Spinal cord (tissue), 10 donors: Measurements from ENCODE around the gene NDEL1. TPM values are rescaled to one million over a fixed set of nuclear protein-coding genes. Genes with fewer than 3 reads are reported as not detected.
A peak's percentile ranks its signal among the peaks of the same experiment; 100 is the strongest.

Source experiments
- DNase-seq, 6 donors: peaks; one replicate each; pipeline versions ENCODE4 v3.0.0 to v3.0.0-alpha.2; 2013 to 2015; ENCODE audit warnings: low spot score in 6 of 6, low read depth in 4 of 6
- H3K27ac ChIP-seq: one replicate; pipeline ENCODE4 v1.5.1; 2013; ENCODE audit warnings: low read depth, low read length, control low read depth
- H3K27me3 ChIP-seq: one replicate; pipeline ENCODE4 v1.6.1; 2013; ENCODE audit warnings: low read length; ENCODE audit not compliant: control insufficient read depth, insufficient read depth
- H3K36me3 ChIP-seq: one replicate; pipeline ENCODE4 v1.6.1; 2013; ENCODE audit warnings: low read length; ENCODE audit not compliant: control insufficient read depth, insufficient read depth
- H3K4me1 ChIP-seq: one replicate; pipeline ENCODE4 v1.6.1; 2013; ENCODE audit warnings: low read length; ENCODE audit not compliant: control insufficient read depth, insufficient read depth
- H3K4me3 ChIP-seq: one replicate; pipeline ENCODE4 v1.5.1; 2013; ENCODE audit warnings: low read depth, low read length, control low read depth
- H3K9me3 ChIP-seq: one replicate; pipeline ENCODE4 v1.6.1; 2013; ENCODE audit warnings: low read length; ENCODE audit not compliant: control insufficient read depth, insufficient read depth
- WGBS: methylation state at CpG from one replicate; pipeline ENCODE4 v1.1.5; 2013; ENCODE audit warnings: missing lambda C conversion rate; ENCODE audit not compliant: insufficient coverage; 5-methylcytosine and 5-hydroxymethylcytosine counted together
- polyA plus RNA-seq, 2 donors: library from polyadenylated mRNA; unstranded; fragments of 120-200 nt; gene quantifications; one replicate each; pipeline ENCODE4 v1.2.1, GENCODE V29; 2013; ENCODE audit not compliant: insufficient read length in 2 of 2
- total RNA-seq, 2 donors: library from RNA; depleted of rRNA in 1 of 2; stranded (reverse); fragments of 120-200 nt in 1 of 2; fragments of >200 nt in 1 of 2; gene quantifications; one replicate each; pipeline versions ENCODE4 v1.2.3 to v1.2.4, GENCODE V29; 2013 to 2014
- donor health status: healthy.

Gene NDEL1
- total and polyA plus RNA-seq, 4 donors: 30.7 to 48.9 (median 47.1) TPM

DNA sequence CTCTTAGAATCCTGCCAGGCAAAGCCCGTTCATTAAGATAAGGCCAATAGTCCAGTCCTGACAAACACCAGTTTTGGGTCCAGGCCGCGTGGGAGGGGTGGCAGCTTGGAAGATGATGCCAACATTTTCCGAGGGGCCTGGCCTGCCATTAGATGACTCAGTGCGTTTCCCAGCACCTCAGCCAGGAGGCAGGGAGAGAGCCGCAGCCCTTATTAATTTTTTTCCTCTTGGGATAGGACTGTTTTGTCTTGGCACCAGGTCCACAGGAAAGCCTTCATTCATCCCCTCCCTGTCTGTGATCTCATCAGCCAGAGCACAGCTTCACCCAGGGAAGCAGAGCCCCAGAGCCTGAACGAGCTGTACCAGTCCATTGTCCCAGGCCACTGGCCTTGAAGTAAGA, 4.7 kb upstream of the NDEL1 start:
- DNase-seq: peak in 1 of 6 donors; percentile 9
- Histone ChIP-seq H3K4me1 (no peaks in the 10 kb centered on the region), H3K36me3 (no peaks in the 10 kb centered on the region), H3K9me3 (no peaks in the 10 kb centered on the region), H3K27ac (no peak overlapping the region), H3K27me3 (no peaks in the 10 kb centered on the region), H3K4me3 (no peak overlapping the region)
- 93% methylated on average over 6 of the region's 7 CpGs for WGBS

- WGBS: under 1% methylated on average over 38 of the region's 43 CpGs
- no peaks in the 10 kb centered on the region for H3K4me1 ChIP-seq
- peaks cover 10% of the 10 kb centered on the region for H3K36me3 ChIP-seq
- no peaks in the 10 kb centered on the region for H3K9me3 ChIP-seq
- DNase-seq: peak in 5 of 6 donors; percentile 2 to 55 (median 17)
- peak overlapping the region; percentile 67 for H3K4me3 ChIP-seq
- H3K27me3 ChIP-seq: no peaks in the 10 kb centered on the region
- peak overlapping the region; percentile 95 for H3K27ac ChIP-seq
These were observed 622 bp downstream of the NDEL1 start for GRCh38 chr17:8436169-8436843.

DNA sequence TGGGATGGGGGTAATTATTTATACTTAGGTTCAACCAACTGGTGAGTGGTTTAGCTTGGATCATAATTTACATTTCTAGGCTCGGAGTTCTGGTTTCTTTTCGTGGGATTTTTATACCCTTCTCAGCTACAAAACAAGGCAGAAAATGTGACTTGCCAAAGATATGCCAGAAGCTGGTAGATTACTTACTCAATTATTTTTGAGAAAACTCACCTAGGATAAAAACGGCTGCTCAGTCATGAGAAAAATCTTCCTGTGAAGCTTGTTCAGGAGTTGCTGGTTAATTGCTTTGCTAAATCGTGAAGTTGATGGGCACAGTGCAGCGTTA, 1.1 kb downstream of the NDEL1 start:
- DNase-seq: no peak
- peaks cover 10% of the 10 kb centered on the region for H3K36me3 ChIP-seq
- WGBS: no CpG with 5 or more reads among the region's 5 CpGs
- no peaks in the 10 kb centered on the region for H3K27me3 ChIP-seq
- no peaks in the 10 kb centered on the region for H3K4me1 ChIP-seq
- peak overlapping the region; percentile 67 for H3K4me3 ChIP-seq
- peak overlapping the region; percentile 95 for H3K27ac ChIP-seq
- H3K9me3 ChIP-seq: no peaks in the 10 kb centered on the region

- no peaks in the 10 kb centered on the region for H3K9me3 ChIP-seq
- 80% methylated on average over 2 of the region's 5 CpGs for WGBS
- no peak for DNase-seq
- peaks cover 10% of the 10 kb centered on the region for H3K36me3 ChIP-seq
- no peak overlapping the region for H3K27ac ChIP-seq
- H3K4me1 ChIP-seq: no peaks in the 10 kb centered on the region
- H3K27me3 ChIP-seq: no peaks in the 10 kb centered on the region
- H3K4me3 ChIP-seq: no peak overlapping the region
These were observed 2.8 kb downstream of the NDEL1 start for GRCh38 chr17:8438441-8438840.

- Histone ChIP-seq H3K36me3 (peaks cover 10% of the 10 kb centered on the region), H3K27ac (no peak overlapping the region), H3K27me3 (no peaks in the 10 kb centered on the region), H3K4me1 (no peaks in the 10 kb centered on the region), H3K4me3 (no peak overlapping the region), H3K9me3 (no peaks in the 10 kb centered on the region)
- DNase-seq: no peak
- 100% methylated on average over 2 of the region's 3 CpGs for WGBS
These were observed 4.0 kb downstream of the NDEL1 start for GRCh38 chr17:8439681-8440080.

DNA sequence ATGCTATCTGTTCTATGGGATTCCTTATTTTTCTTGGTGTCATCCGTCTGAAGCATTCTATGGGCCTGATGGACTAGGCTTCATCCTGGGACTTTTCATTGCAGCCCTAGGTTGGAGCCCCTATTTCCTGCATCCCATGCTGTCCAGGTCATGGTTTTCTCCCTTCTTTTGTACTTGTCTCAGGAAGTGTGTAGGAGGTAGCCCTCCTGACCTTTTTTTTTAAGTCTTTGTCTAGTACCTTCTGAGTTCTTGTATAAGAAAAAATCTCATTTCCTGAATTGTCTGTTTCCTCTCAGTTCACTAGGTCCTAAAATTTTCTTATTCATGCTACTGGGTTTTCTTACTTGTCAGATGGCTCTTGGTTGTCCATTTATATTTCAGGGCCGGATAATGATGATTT, 6.0 kb downstream of the NDEL1 start:
- Histone ChIP-seq H3K27me3 (no peaks in the 10 kb centered on the region), H3K36me3 (peaks cover 11% of the 10 kb centered on the region), H3K4me3 (no peak overlapping the region), H3K4me1 (no peaks in the 10 kb centered on the region), H3K27ac (no peak overlapping the region), H3K9me3 (no peaks in the 10 kb centered on the region)
- DNase-seq: no peak
- WGBS: 88% methylated on average over 1 of the region's 2 CpGs

DNA sequence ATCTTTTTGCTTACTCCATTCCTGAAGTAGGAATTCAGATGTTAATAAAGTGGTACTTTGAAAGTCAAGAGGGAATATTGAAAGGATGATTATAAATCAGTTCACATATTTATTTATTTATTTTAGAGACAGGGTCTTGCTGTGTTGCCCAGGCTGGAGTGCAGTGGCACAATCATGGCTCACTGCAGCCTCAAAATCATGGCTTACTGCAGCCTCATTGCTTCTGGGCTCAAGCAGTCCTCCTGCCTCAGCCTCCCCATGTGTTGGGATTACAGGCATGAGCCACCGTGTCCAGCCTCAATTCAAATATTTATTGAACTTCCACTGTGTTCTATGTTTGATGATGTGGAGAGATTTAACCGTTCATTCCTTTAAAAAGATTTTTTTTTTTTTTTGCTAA, 6.6 kb downstream of the NDEL1 start:
- H3K4me3 ChIP-seq: no peak overlapping the region
- H3K27ac ChIP-seq: no peak overlapping the region
- no peaks in the 10 kb centered on the region for H3K4me1 ChIP-seq
- H3K27me3 ChIP-seq: no peaks in the 10 kb centered on the region
- H3K36me3 ChIP-seq: peaks cover 17% of the 10 kb centered on the region
- no peak for DNase-seq
- WGBS: no CpG with 5 or more reads among the region's 2 CpGs
- H3K9me3 ChIP-seq: no peaks in the 10 kb centered on the region

GRCh38 chr17:8443756-8444155, 8.1 kb downstream of the NDEL1 start:
- Histone ChIP-seq H3K27me3 (no peaks in the 10 kb centered on the region), H3K36me3 (peaks cover 15% of the 10 kb centered on the region), H3K4me3 (no peak overlapping the region), H3K9me3 (no peaks in the 10 kb centered on the region), H3K27ac (no peak overlapping the region), H3K4me1 (no peaks in the 10 kb centered on the region)
- WGBS: 63% methylated on average over 6 of the region's 7 CpGs
- no peak for DNase-seq

- Histone ChIP-seq H3K9me3 (no peaks in the 10 kb centered on the region), H3K4me1 (no peaks in the 10 kb centered on the region)
- no CpG with 5 or more reads among the region's 4 CpGs for WGBS
These were observed 8.8 kb downstream of the NDEL1 start for GRCh38 chr17:8444494-8444893.

DNA sequence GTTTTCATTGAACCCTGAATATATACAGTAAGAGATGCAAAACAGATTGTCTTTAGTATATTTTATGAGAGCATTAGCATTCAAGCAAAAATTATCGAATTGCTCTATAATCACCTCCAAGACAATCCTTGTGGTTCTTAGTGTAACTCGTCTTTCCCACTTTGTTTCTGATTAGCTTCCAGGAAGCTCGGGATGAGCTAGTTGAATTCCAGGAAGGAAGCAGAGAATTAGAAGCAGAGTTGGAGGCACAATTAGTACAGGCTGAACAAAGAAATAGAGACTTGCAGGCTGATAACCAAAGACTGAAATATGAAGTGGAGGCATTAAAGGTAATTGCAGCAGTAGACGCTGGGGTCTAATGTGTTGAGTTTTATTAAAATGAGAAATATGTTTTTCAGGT, 9.9 kb downstream of the NDEL1 start:
- no peak overlapping the region for H3K27ac ChIP-seq
- 81% methylated on average over 3 of the region's 4 CpGs for WGBS
- no peaks in the 10 kb centered on the region for H3K27me3 ChIP-seq
- no peak for DNase-seq
- H3K9me3 ChIP-seq: no peaks in the 10 kb centered on the region
- no peak overlapping the region for H3K4me3 ChIP-seq
- H3K36me3 ChIP-seq: peaks cover 16% of the 10 kb centered on the region
- no peaks in the 10 kb centered on the region for H3K4me1 ChIP-seq

More at GRCh38 chr17:8444494-8444893, 8.8 kb downstream of the NDEL1 start:
- DNase-seq: no peak
- no peak overlapping the region for H3K4me3 ChIP-seq
- H3K36me3 ChIP-seq: peaks cover 16% of the 10 kb centered on the region
- H3K27ac ChIP-seq: no peak overlapping the region
- H3K27me3 ChIP-seq: no peaks in the 10 kb centered on the region
